T-helper 1 cell (primary cell): ENCODE results near the gene PLEKHM1.
"Not testable (repeated sequence)": the region's sequence is repeated elsewhere in the genome, so short reads cannot be mapped to it uniquely, and the experiment has no call there.

Experiments
- DNase-seq, 5 donors: peaks; one replicate each; pipeline ENCODE4 v3.0.0-alpha.2; 2012 to 2020

The PLEKHM1 gene

GRCh38 chr17:45440839-45441515, 49.5 kb downstream of the PLEKHM1 start:
- DNase-seq = not testable (repeated sequence)

- DNase-seq = no peak
Observed at GRCh38 chr17:45440161-45440778, 50.3 kb downstream of the PLEKHM1 start.

- DNase-seq = no peak
Observed at GRCh38 chr17:45438931-45439610, 51.5 kb downstream of the PLEKHM1 start.

- no peak for DNase-seq
Observed at GRCh38 chr17:45437465-45438283, 52.8 kb downstream of the PLEKHM1 start.

GRCh38 chr17:45436625-45437464, 53.7 kb downstream of the PLEKHM1 start:
- DNase-seq = no peak

GRCh38 chr17:45436161-45436560, 54.4 kb downstream of the PLEKHM1 start:
- no peak for DNase-seq

GRCh38 chr17:45435481-45435880, 55.0 kb downstream of the PLEKHM1 start:
- DNase-seq = no peak

GRCh38 chr17:45433159-45433535, 57.4 kb downstream of the PLEKHM1 start:
- no peak for DNase-seq

GRCh38 chr17:45432405-45433158, 57.9 kb downstream of the PLEKHM1 start, which contains the start of gene ARHGAP27:
Gene ARHGAP27, minus strand, starts transcription at chr17:45432870. Its CDS starts 2,591 bp downstream, at chr17:45430279.
- peak in 1 of 5 donors; percentile 29 for DNase-seq

- peak; percentile 58 to 78 (median 64) for DNase-seq
Observed at GRCh38 chr17:45431531-45432404, 58.8 kb downstream of the PLEKHM1 start.

GRCh38 chr17:45430738-45431530, 59.6 kb downstream of the PLEKHM1 start:
- peak in 1 of 5 donors; percentile 49 for DNase-seq

- DNase-seq = no peak
Observed at GRCh38 chr17:45430006-45430737, 60.3 kb downstream of the PLEKHM1 start.

- no peak for DNase-seq
Observed at GRCh38 chr17:45429339-45430005, 61.0 kb downstream of the PLEKHM1 start.

GRCh38 chr17:45428931-45429338, 61.6 kb downstream of the PLEKHM1 start:
- DNase-seq = no peak

- DNase-seq = peak; percentile 51 to 75 (median 68)
Observed at GRCh38 chr17:45428050-45428617, 62.4 kb downstream of the PLEKHM1 start.

- no peak for DNase-seq
Observed at GRCh38 chr17:45427181-45427835, 63.2 kb downstream of the PLEKHM1 start.

GRCh38 chr17:45426561-45426960, 64.0 kb downstream of the PLEKHM1 start:
- DNase-seq = no peak
